ENCODE results near the gene LOXL4.

The LOXL4 gene

GRCh38 chr10:98294270-98294627 is 26.3 kb upstream of the LOXL4 start:
- no peak for DNase-seq

- no peak for DNase-seq
Observed at GRCh38 chr10:98293550-98294269, 25.7 kb upstream of the LOXL4 start.

DNA sequence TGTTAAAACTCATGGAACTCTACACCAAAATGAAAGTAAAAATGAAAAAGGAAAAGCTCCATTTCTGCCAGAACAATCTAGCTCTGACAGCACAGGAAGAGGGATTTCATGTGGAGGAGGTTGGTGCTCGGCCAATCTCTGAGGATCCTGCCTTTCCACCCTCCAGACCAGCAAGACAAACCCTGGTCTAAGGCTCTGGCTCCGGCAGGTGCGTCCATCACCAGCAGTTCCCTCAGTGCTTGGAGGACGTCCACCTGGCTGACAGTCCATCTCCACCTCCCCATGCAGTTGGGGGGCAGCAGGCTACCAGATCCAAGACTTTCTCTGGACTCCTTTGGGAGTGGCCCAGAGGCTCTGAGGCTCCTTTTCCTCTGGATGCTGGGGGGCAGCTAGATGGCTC is 25.0 kb upstream of the LOXL4 start:
- DNase-seq = no peak

GRCh38 chr10:98289802-98290209 is 21.8 kb upstream of the LOXL4 start:
- DNase-seq = no peak

DNA sequence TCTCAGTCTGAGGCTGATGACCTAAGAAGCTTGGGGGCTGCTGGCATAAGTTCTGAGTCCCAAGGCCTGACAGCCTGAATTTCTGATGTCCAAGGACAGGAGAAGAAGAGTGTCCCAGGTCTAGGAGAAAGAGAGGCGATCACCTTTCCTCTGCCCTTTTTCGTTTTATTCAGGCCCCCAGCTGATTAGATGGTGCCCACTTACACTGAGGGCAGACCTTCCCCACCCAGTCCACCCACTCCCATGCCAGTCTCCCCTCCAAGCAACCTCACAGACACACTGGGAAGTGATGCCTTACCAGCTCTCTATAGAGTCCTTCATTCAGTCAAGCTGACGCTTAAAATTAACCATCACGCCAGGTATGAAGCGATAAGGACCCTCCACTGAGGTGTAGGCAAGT is 19.3 kb upstream of the LOXL4 start:
- no peak for DNase-seq

- no peak for DNase-seq
Observed at GRCh38 chr10:98286419-98286818, 18.4 kb upstream of the LOXL4 start.

GRCh38 chr10:98285416-98285815 is 17.4 kb upstream of the LOXL4 start:
- no peak for DNase-seq

DNA sequence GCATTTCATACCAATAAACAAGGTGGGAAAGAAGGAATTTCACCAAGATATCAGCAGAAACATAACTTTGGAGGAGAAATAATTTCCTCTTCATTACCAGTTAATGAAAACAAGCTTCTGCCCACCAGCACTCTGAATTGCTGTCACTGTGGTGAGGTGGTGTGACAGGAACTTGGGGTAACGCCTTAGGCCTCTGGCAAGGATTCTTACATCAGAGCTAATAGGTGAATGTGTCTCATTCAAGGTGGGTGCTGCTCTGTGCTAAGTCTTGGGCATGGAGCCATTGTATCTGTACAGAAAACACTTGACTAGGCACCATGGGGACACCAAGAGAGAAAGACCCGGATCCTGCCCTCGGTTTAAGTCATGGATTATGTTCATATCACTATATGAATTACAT is 8.3 kb upstream of the LOXL4 start:
- DNase-seq = no peak

DNA sequence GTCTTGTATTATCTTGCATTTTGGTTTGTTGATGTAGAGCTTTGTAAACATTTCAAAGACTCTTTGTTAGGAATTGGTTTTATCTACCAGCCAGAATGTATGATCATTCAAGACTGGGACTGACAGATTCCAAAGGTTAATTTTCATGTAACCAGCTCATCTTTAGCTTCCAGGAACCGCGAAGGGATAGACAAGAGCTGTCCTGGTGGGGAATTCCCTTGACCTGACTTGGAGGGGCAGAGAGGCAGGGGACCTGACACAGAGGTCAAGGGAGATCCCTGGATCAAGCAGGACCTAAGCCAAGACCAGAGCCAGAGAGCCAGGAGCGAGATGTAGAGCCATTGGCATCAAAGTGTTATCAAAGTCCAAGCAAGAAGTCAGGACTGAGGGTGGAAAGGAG is 6.6 kb upstream of the LOXL4 start:
- no peak for DNase-seq

GRCh38 chr10:98273057-98273850 is 5.3 kb upstream of the LOXL4 start:
- no peak for DNase-seq

DNA sequence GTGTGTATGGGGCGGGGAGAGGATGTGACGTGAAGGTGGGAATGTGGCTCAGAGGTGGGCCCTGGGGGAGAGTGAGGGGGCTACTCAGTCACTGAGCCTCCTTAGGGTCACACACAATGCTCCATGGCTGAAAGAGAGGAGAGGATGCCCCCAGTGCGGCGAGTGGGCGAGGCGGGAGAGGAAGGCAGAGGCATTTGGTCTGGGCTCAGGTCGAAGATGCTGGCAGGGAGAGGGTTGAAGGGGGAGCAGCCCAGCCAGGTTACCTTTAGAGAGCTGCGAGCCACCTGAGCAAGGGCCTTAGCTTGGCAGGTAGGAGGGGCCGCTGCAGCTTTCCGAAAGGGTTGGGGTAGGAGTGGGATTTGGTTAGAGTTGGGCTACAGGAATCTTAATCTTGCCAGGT is 4.7 kb upstream of the LOXL4 start:
- DNase-seq = no peak

DNA sequence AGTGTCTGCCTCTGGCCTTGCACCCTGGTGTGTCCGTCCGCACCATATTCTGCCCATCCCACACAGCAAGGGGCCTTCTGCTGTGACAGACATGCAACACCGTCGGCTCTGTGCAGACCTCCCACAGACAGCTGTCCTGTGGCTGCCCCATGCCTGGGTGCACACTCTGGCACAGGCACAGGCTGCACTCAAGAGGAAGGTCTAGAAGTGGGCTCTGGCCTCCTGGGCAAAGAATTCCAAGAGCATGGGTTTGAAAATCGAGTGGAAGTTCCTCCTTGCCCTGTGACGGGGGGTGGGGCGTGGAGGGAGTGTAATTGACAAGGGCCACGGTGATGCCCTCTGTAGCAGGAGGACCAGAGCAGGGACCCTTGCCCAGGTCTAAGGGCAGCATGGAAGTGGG is 4.3 kb upstream of the LOXL4 start:
- no peak for DNase-seq

DNA sequence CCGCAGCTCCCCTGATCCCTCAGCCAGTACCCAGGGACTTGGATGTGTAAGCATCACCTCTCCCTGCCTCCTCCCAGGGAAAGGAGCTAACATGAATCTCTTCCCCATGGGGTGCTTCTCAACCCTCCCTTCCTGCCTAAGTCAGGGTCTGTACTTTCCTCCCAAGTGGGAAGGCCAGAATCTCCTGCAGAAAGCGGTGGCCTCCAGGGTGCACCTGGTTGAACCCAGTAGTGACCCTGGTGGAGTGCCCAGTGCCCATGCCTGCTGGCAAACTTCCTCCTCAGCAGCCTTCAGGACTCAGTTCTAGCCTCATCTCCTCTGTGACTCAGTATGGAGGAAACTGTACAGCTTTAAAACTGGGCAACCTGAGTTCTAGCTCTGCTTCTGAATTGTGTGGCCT is 2.8 kb upstream of the LOXL4 start:
- DNase-seq = no peak

- DNase-seq = no peak
Observed at GRCh38 chr10:98270073-98270740, 2.2 kb upstream of the LOXL4 start.

DNA sequence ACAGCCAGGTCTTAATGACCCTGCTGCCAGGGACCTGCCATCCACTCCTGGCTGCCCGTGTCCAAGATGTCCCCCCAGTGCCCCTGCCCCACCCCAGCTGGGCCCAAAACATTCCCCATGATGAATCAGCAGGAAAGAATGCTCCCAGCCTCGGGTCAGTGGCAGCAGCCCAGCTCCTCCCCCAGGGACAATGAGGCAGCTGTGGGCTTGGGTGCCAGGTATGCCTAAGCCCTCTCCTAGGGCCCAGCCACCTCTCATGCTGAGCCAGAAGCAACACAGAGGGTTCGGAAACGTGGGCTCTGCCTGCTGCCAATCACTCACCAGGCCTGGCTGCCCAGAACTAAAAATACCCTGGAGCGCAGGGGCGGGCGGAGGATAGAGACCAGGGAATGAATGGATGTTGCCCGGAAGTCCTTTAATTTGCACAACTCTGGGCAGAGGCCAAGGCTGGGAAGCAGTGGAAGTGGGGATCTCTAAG is 1.5 kb upstream of the LOXL4 start:
- no peak for DNase-seq

DNA sequence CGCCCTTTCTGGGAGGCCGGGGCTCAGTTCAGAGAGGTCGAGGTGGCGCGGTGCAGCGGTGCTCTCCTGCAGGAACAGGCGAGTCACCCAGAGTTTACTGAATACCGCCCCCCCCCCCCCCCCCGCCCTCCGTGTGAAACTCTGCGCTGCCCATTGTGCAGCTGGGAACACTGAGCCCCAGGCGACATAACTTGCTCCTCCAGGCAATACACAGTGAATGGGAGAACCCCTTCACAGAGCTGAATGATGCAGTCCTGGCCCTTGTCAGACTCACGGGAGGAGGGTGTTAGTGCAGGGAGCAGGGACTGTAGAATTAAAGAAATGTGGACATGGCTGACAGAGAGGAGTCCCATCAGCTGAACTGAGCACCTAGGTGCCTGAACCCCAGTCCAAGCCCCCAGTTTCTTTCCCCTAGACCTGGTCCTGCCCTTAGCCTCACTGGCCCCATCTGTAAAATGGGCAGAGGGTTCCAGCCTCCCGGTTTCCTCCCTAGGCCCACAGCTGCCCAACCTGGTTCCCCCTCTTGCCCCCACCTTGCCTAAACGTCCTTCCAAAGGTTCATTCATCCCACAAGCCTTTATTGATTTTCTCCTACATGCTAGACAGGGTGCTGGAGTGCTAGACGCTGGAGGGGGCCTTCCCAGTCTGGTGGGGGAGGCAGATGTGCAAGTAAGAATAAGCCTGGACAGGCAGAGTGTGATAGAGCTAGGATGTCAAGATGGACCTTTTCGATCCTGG is 869 bp upstream of the LOXL4 start:
- DNase-seq = no peak

DNA sequence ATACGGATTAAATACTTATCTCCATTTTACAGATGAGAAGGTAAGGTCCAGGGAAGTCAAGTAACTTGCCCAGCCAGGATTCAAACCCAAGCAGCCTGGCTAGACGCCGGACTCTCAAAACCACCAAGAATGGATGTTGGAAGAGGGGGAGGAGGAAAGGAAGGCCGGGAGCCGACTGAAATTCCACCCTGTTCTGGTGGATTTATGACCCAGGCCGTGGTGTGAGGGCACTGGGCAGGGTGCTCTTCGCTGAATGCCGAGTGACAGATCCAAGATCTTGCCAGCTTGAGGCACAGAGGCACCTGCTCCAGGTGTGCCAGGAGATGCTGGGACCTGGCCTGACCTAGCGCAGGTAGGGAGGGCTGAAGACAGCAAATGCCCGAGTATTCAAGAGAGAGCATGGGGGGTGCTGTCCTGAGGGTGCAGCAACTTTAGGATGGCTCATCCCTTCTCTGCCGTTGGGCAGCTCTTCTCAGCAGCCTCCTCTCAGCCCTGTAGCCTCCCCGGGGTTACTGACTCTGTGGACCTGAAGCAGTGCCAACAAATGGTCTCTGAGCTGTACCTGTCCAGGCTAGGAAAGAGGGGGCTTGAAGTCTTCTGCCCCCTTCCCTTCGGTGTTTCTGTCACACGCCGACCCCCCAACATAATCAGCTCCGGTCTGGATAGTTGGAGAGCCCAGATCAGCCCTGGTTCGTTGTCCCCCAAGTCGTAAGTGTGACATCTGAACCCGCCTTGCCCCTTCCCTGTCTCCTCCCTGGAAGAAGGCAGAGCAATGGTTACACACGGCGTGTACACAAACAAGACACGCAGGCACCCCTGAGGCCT is 713 bp downstream of the LOXL4 start:
- no peak for DNase-seq

- no peak for DNase-seq
Observed at GRCh38 chr10:98266647-98267046, 1.3 kb downstream of the LOXL4 start.

GRCh38 chr10:98265403-98266378 is 2.3 kb downstream of the LOXL4 start:
- no peak for DNase-seq

DNA sequence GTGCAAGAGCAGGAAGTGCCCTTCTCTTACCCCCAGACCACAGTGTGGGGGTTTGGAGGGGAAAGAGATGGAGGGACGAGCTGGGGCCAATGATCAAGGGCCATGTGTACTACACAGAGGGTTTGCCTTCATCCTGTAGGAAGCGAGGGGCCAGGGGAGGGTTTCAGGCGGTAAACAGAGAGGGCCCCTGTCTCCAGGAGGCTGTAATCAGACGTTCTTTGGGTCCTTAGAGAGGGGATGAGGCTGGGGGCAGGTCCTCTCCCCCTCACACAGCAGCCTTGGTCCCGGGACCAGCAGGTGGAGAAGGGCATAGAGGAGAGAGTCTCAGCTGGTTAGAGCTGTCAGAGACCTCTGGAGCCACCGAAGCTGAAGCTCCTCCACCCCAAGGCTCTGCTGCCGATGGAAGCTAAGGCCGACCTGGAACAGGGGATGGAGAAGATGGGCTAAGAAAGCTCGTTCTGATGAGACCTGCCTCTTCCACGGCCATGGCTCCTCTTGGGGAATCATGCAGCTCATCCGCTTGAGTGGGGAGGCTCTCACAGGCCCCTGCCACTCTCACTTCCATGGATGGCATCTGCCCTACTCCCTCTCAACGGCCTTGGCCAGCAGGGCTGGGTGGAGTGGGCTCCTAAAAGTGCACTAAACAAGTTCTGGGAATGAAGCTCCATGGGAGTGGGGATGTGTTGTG is 3.5 kb downstream of the LOXL4 start:
- no peak for DNase-seq
